H1 (cell line): ENCODE data around the gene ZBTB46. TPM values are rescaled to one million over a fixed set of nuclear protein-coding genes. Genes with fewer than 3 reads are reported as not detected.

Source experiments
- FOSL1 ChIP-seq: IDR thresholded peaks from 2 replicates; pipeline ENCODE4 v1.6.1; 2011; ENCODE audit warnings: mild to moderate bottlenecking, low read depth, low read length, moderate library complexity; ENCODE audit not compliant: insufficient read depth
- polyA plus RNA-seq, 7 experiments: library from polyadenylated mRNA; depleted of rRNA in 3 of 7; stranded (reverse) in 5 of 7; unstranded in 2 of 7; fragments of >200 nt in 5 of 7; fragments of 200-250 nt in 2 of 7; gene quantifications; 1 replicate in 5 of 7; 2 replicates in 1 of 7; 4 replicates in 1 of 7; pipeline versions ENCODE4 v1.2.1 to v1.2.3, GENCODE V29; 2011 to 2013; ENCODE audit warnings: missing spikeins in 2 of 7, mixed read lengths in 2 of 7
- total RNA-seq: library from RNA; stranded (reverse); fragmentation: NEBNext Ultra II Directional; extraction: Animal tissue kit (Norgen Biotek cat#: 25700); gene quantifications from 2 replicates; pipeline ENCODE4 v1.2.1, GENCODE V29; 2021

The ZBTB46 gene
- total and polyA plus RNA-seq, 2 of the 8 experiments (the other 6 are each of a cell fraction or from before 2014, with no cell fraction given) = 6.4 to 22.4 TPM

DNA sequence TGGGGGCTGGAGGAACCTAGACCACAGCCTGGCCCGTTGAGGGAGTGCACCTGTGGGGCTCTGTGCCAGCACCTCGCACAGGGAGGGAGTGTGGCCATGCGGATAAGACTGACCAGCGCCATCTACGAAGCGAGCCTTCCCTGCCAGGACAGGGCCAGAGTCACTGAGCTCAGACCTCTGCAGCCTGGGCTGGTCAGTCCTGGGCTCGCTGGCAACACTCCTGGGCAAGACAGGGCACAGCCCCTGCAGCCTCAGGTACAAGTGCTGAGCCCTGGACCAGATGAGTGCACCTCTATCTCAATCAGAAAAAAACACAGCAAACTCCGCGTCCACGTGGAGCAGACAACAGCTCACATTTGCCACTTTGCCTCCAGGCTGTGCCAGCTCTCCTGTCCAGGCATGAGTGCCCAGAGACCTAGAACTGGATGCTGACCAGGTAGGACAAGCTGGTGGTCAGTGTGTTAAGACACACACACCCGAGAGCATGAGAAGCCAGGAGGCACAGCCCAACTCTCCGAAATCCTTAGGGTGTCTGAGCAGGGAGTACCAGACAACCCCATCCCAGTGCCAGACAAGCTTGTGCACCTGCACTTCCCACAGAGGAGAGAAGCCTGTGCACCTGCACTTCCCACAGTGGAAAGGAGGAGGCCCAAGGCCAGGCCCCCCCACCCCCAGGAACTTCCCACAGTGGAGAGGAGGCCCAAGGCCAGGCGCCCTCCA is 128.2 kb downstream of the ZBTB46 start (continued):
- TF ChIP-seq FOSL1 = no peak
- TF ChIP-seq, all 59 proteins: peak for 0
